Measurements from ENCODE around the gene CLCN7.

- TF ChIP-seq, protein P1, sequence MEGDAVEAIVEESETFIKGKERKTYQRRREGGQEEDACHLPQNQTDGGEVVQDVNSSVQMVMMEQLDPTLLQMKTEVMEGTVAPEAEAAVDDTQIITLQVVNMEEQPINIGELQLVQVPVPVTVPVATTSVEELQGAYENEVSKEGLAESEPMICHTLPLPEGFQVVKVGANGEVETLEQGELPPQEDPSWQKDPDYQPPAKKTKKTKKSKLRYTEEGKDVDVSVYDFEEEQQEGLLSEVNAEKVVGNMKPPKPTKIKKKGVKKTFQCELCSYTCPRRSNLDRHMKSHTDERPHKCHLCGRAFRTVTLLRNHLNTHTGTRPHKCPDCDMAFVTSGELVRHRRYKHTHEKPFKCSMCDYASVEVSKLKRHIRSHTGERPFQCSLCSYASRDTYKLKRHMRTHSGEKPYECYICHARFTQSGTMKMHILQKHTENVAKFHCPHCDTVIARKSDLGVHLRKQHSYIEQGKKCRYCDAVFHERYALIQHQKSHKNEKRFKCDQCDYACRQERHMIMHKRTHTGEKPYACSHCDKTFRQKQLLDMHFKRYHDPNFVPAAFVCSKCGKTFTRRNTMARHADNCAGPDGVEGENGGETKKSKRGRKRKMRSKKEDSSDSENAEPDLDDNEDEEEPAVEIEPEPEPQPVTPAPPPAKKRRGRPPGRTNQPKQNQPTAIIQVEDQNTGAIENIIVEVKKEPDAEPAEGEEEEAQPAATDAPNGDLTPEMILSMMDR (IDR thresholded peaks at IDR 0.05) = no peak
- no peak for TF ChIP-seq POLR2A (IDR thresholded peaks at IDR 0.05)
Observed at GRCh38 chr16:1486551-1487390, 11.9 kb upstream of the CLCN7 start.

All from thyroid gland (tissue), 4 donors.